Measurements from ENCODE around the gene NINJ2.

DNA sequence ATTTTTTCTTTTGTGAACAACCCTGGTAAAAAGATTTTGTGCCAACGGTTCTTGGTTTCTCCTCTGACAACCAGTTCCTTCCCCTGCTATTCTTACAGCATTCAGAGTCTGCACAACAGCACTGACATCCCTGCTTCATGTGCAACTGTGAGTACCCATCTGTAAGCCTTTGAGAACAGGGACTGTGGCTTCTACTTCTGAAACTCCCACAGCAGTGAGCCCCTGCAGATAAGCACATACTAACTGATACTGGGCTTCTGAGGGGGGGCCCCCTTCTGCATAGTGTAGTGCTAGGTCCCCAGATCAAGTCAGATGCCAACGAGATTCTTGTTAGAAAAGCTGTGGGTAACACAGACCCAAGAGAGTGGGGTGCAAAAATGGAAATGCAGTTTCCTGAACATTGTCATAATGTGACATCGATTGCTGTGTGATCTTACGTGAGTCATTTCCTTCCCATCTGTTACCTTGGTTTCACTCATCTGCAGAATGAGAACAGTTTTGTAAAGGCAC lies 11.1 kb upstream of the NINJ2 start:
- TF ChIP-seq, protein P1, sequence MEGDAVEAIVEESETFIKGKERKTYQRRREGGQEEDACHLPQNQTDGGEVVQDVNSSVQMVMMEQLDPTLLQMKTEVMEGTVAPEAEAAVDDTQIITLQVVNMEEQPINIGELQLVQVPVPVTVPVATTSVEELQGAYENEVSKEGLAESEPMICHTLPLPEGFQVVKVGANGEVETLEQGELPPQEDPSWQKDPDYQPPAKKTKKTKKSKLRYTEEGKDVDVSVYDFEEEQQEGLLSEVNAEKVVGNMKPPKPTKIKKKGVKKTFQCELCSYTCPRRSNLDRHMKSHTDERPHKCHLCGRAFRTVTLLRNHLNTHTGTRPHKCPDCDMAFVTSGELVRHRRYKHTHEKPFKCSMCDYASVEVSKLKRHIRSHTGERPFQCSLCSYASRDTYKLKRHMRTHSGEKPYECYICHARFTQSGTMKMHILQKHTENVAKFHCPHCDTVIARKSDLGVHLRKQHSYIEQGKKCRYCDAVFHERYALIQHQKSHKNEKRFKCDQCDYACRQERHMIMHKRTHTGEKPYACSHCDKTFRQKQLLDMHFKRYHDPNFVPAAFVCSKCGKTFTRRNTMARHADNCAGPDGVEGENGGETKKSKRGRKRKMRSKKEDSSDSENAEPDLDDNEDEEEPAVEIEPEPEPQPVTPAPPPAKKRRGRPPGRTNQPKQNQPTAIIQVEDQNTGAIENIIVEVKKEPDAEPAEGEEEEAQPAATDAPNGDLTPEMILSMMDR (IDR thresholded peaks at IDR 0.05), result no peak
- no peak for TF ChIP-seq POLR2A (IDR thresholded peaks at IDR 0.05)

All from body of pancreas (tissue), 4 donors.